Measurements from ENCODE around the gene TBCK. TPM values are rescaled to one million over a fixed set of nuclear protein-coding genes. Genes with fewer than 3 reads are reported as not detected.

Gene TBCK
- total RNA-seq, 4 donors from 2014 or later, result 22.7 to 28.7 (median 27.3) TPM

DNA sequence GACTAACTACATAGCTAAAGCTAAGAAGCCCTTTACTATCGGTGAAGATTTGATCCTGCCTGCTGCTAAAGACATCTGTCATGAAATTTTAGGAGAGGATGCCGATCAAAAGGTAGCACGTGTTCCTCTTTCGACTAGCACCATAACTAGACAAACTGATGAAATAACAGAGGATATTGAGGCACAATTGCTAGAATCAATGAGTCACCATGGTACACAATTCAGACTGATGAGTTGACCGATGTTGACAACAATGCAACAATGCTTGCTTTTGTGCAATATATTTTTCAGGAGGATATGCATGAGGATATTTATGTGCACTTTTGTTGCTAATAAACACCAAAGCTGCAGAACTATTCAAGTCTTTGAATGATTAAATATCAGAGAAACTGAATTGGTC is 24.3 kb downstream of the TBCK start:
- intact Hi-C loops (cut with DNase I), result no loop called here
- WGBS, result 94% methylated on average over 5 of the region's 5 CpGs

GRCh38 chr4:106289737-106290136 is 26.3 kb downstream of the TBCK start:
- Histone ChIP-seq H3K4me3 (no peak overlapping the region), H3K27me3 (no peaks in the 10 kb centered on the region), H3K9me3 (no peaks in the 10 kb centered on the region), H3K36me3 (peaks cover 10 to 71% (median 29%) of the 10 kb centered on the region in 4 donors), H3K4me1 (no peaks in the 10 kb centered on the region), H3K27ac (replicated peaks in 1 of 4) (no peak overlapping the region)
- intact Hi-C loops (cut with DNase I), result no loop called here
- WGBS, result 95% methylated on average over 2 of the region's 2 CpGs
- no peak for DNase-seq (ENCODE audit: extremely low spot score)
- TF ChIP-seq POLR2AphosphoS5 (IDR thresholded peaks at IDR 0.05) (no peak), EP300 (IDR thresholded peaks at IDR 0.05) (no peak), POLR2A (IDR thresholded peaks at IDR 0.05; ENCODE audit: low read depth) (no peak)
- TF ChIP-seq, protein P1, sequence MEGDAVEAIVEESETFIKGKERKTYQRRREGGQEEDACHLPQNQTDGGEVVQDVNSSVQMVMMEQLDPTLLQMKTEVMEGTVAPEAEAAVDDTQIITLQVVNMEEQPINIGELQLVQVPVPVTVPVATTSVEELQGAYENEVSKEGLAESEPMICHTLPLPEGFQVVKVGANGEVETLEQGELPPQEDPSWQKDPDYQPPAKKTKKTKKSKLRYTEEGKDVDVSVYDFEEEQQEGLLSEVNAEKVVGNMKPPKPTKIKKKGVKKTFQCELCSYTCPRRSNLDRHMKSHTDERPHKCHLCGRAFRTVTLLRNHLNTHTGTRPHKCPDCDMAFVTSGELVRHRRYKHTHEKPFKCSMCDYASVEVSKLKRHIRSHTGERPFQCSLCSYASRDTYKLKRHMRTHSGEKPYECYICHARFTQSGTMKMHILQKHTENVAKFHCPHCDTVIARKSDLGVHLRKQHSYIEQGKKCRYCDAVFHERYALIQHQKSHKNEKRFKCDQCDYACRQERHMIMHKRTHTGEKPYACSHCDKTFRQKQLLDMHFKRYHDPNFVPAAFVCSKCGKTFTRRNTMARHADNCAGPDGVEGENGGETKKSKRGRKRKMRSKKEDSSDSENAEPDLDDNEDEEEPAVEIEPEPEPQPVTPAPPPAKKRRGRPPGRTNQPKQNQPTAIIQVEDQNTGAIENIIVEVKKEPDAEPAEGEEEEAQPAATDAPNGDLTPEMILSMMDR (IDR thresholded peaks at IDR 0.05), result no peak

More for the DNA sequence above, 24.3 kb downstream of the TBCK start:
- no peak for DNase-seq (ENCODE audit: extremely low spot score)
- H3K9me3 ChIP-seq, result no peaks in the 10 kb centered on the region
- TF ChIP-seq, protein P1 (IDR thresholded peaks at IDR 0.05), result no peak
- TF ChIP-seq POLR2AphosphoS5 (IDR thresholded peaks at IDR 0.05), result no peak
- H3K4me3 ChIP-seq, result no peak overlapping the region
- H3K27me3 ChIP-seq, result no peaks in the 10 kb centered on the region
- H3K27ac ChIP-seq (replicated peaks in 1 of 4), result no peak overlapping the region
- peaks cover 10 to 79% (median 34%) of the 10 kb centered on the region in 4 donors for H3K36me3 ChIP-seq
- no peaks in the 10 kb centered on the region for H3K4me1 ChIP-seq

DNA sequence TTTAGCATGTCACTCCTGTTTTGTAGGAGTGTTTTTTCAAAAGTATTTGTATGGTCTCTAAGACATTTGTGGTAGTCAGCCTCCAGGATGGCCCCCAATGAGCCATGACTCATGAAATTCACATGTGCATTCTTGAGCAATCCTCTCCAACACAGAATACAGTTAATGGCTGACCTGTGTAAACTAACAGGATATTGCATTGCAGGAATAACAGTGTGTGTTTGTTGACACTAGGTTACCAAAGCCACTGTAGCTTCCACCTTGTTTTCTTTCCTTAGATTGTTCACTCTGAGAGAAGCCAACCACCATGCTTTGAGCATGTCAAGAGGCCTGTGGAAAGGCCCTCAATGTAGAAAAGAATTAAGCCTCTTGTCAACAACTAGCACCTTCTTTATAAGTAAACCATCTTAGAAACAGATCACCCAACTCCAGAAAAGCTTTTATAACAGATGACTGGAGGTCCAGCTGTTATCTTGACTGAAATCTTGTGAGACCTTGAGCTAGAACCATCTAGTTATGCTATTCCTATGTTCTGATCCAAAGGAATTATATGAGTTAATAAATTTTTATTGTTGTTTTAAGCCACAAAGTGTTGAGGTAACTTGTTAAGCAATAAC is 28.5 kb downstream of the TBCK start:
- Histone ChIP-seq H3K4me1 (no peaks in the 10 kb centered on the region), H3K27ac (replicated peaks in 1 of 4) (no peak overlapping the region), H3K36me3 (peaks cover 0 to 48% (median 13%) of the 10 kb centered on the region in 4 donors), H3K27me3 (no peaks in the 10 kb centered on the region), H3K9me3 (no peaks in the 10 kb centered on the region), H3K4me3 (no peak overlapping the region)
- intact Hi-C loops (cut with DNase I), result no loop called here
- no peak for TF ChIP-seq POLR2AphosphoS5 (IDR thresholded peaks at IDR 0.05)
- TF ChIP-seq, protein P1 (IDR thresholded peaks at IDR 0.05), result no peak
- no peak for TF ChIP-seq EP300 (IDR thresholded peaks at IDR 0.05)
- TF ChIP-seq POLR2A (IDR thresholded peaks at IDR 0.05; ENCODE audit: low read depth), result no peak
- DNase-seq (ENCODE audit: extremely low spot score), result no peak

DNA sequence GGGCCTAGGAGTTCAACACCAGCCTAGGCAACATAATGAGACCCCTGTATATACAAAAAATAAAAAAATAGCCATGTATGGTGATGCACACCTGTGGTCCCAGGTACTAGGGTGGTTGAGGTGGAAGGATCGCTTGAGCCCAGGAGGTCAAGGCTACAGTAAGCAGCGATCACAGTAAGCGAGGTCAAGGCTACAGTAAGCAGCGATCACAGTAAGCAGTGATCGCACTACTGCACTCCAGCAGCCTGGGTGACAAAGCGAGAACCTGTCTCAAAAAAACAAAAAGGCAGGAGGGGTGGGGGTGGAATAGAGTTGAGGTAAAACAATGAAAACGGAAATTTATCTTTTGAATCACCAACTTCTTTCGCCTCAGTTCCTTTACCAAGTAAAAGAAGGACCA is 29.4 kb downstream of the TBCK start:
- Histone ChIP-seq H3K9me3 (no peaks in the 10 kb centered on the region), H3K27ac (replicated peaks in 1 of 4) (no peak overlapping the region), H3K27me3 (no peaks in the 10 kb centered on the region), H3K4me3 (no peak overlapping the region), H3K4me1 (no peaks in the 10 kb centered on the region), H3K36me3 (peaks cover 0 to 39% (median 8%) of the 10 kb centered on the region in 4 donors)
- WGBS, result 100% methylated on average over 8 of the region's 8 CpGs
- TF ChIP-seq POLR2AphosphoS5 (IDR thresholded peaks at IDR 0.05) (no peak), EP300 (IDR thresholded peaks at IDR 0.05) (no peak)
- intact Hi-C loops (cut with DNase I), result no loop called here
- DNase-seq (ENCODE audit: extremely low spot score), result no peak

DNA sequence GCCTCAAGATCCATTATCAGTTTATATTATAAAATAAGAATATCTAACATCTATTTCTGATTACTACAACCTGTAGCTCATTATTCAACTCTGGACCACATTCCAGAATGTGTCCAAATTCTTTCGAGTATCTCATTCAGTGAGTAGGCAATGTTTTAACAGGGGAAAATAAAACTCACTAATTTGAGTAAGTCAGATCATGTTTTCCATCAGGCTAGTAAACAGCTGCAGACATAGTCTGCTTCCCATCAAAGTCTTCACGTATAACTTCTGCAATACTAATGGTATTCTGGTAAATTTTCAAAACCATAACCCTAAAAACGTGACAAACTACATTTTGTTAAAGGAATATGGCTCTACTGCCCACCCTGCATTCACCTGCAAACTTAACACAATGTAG is 31.8 kb downstream of the TBCK start:
- H3K27me3 ChIP-seq, result no peaks in the 10 kb centered on the region
- H3K4me1 ChIP-seq, result no peaks in the 10 kb centered on the region
- H3K27ac ChIP-seq (replicated peaks in 1 of 4), result no peak overlapping the region
- intact Hi-C loops (cut with DNase I), result no loop called here
- no peaks in the 10 kb centered on the region for H3K9me3 ChIP-seq
- DNase-seq (ENCODE audit: extremely low spot score), result no peak
- peaks cover 0 to 25% (median 0%) of the 10 kb centered on the region in 4 donors for H3K36me3 ChIP-seq
- TF ChIP-seq EP300 (IDR thresholded peaks at IDR 0.05) (no peak), POLR2AphosphoS5 (IDR thresholded peaks at IDR 0.05) (no peak), POLR2A (IDR thresholded peaks at IDR 0.05; ENCODE audit: low read depth) (no peak)
- TF ChIP-seq, protein P1 (IDR thresholded peaks at IDR 0.05), result no peak
- H3K4me3 ChIP-seq, result no peak overlapping the region
- 73% methylated on average over 3 of the region's 3 CpGs for WGBS
